SK-N-SH (cell line): ENCODE measurements around the gene IL22RA1. TPM values are rescaled to one million over a fixed set of nuclear protein-coding genes. Genes with fewer than 3 reads are reported as not detected.

Experiments used
- CTCF ChIA-PET: fragments of 300-600, 350-600 bp; formaldehyde crosslinking; extraction: SDS; loops from one replicate; lab custom pipeline; 2021; lab: Yijun Ruan, JAX
- POLR2A ChIA-PET: fragments of 350-600 bp; sonication (Branson Sonifier 250); formaldehyde crosslinking; extraction: SDS; loops from one replicate; lab custom pipeline; 2020; ENCODE audit warnings: antibody characterized with exemption, inconsistent platforms; lab: Yijun Ruan, JAX
- DNase-seq: peaks from one replicate; pipeline ENCODE4 v3.0.0; 2012
- H2AFZ ChIP-seq: fragments of 200-600 bp; sonication (generic); 2 replicates; pipeline ENCODE4 v1.8.1; 2016; ENCODE audit warnings: antibody characterized with exemption, mild to moderate bottlenecking, low read depth
- H3F3A ChIP-seq: fragments of 200-600 bp; sonication (generic); replicated peaks from 2 replicates; pipeline ENCODE3; 2016; ENCODE audit warnings: antibody characterized with exemption, mild to moderate bottlenecking; ENCODE audit not compliant: insufficient read depth
- H3K27ac ChIP-seq, 2 experiments: fragments of 200-500 bp in 1 of 2; fragments of 200-600 bp in 1 of 2; sonication (Bioruptor generic) in 1 of 2; sonication (generic), shearing (Covaris generic) in 1 of 2; 2 replicates each; pipeline versions ENCODE4 v1.5.1 to v1.6.1; 2014 to 2016; ENCODE audit warnings: low read depth in 2 of 2, inconsistent platforms in 1 of 2, low read length in 1 of 2, mild to moderate bottlenecking in 1 of 2, mixed read lengths in 1 of 2
- H3K27me3 ChIP-seq: fragments of 200-600 bp; sonication (generic), shearing (Covaris generic); 2 replicates; pipeline ENCODE4 v1.6.1; 2016; ENCODE audit warnings: mixed run types; ENCODE audit not compliant: insufficient read depth
- H3K36me3 ChIP-seq, 2 experiments: fragments of 200-500 bp in 1 of 2; fragments of 200-600 bp in 1 of 2; sonication (Bioruptor generic) in 1 of 2; sonication (generic) in 1 of 2; replicated peaks in 1 of 2; 2 replicates each; pipeline versions ENCODE3 to v1.5.1; 2014 to 2016; ENCODE audit warnings: low read length in 1 of 2, mild to moderate bottlenecking in 1 of 2; ENCODE audit not compliant: insufficient read depth in 2 of 2, control insufficient read depth in 1 of 2
- H3K4me1 ChIP-seq, 2 experiments: fragments of 200-500 bp in 1 of 2; fragments of 200-600 bp in 1 of 2; sonication (Bioruptor generic) in 1 of 2; sonication (generic), shearing (Covaris generic) in 1 of 2; 2 replicates each; pipeline versions ENCODE4 v1.5.1 to v1.6.1; 2014 to 2016; ENCODE audit warnings: low read depth in 1 of 2, low read length in 1 of 2, mixed run types in 1 of 2; ENCODE audit not compliant: insufficient read depth in 2 of 2, control insufficient read depth in 1 of 2
- H3K4me2 ChIP-seq: fragments of 200-600 bp; sonication (generic), shearing (Covaris generic); 2 replicates; pipeline ENCODE4 v1.6.1; 2017; ENCODE audit warnings: mixed run types
- H3K4me3 ChIP-seq, 2 experiments: fragments of 200-500 bp in 1 of 2; fragments of 200-600 bp in 1 of 2; sonication (Bioruptor generic) in 1 of 2; sonication (generic), shearing (Covaris generic) in 1 of 2; 2 replicates each; pipeline versions ENCODE4 v1.5.1 to v1.8.1; 2014 to 2016; ENCODE audit warnings: low read depth in 2 of 2, inconsistent platforms in 1 of 2, low read length in 1 of 2, mild to moderate bottlenecking in 1 of 2, mixed read lengths in 1 of 2, moderate library complexity in 1 of 2
- H3K79me2 ChIP-seq: fragments of 200-600 bp; sonication (generic); 2 replicates; pipeline ENCODE4 v1.8.1; 2017; ENCODE audit warnings: mild to moderate bottlenecking; ENCODE audit not compliant: insufficient read depth
- H3K9ac ChIP-seq: fragments of 200-600 bp; sonication (generic); 2 replicates; pipeline ENCODE4 v1.6.1; 2017; ENCODE audit warnings: mixed run types
- H3K9me2 ChIP-seq: fragments of 200-600 bp; sonication (generic); 2 replicates; pipeline ENCODE4 v1.6.1; 2017; ENCODE audit warnings: mixed run types
- H3K9me3 ChIP-seq: fragments of 200-600 bp; sonication (generic); 2 replicates; pipeline ENCODE4 v1.6.1; 2017; ENCODE audit warnings: mixed run types, mild to moderate bottlenecking, moderate library complexity
- H4K20me1 ChIP-seq: fragments of 200-600 bp; sonication (generic); 2 replicates; pipeline ENCODE4 v1.6.1; 2017; ENCODE audit warnings: mild to moderate bottlenecking, mixed run types; ENCODE audit not compliant: insufficient read depth
- CHD2 ChIP-seq: fragments of 150-350 bp; IDR thresholded peaks from 2 replicates; pipeline ENCODE4 v1.6.1; 2018; ENCODE audit warnings: low read length; ENCODE audit not compliant: partially characterized antibody
- ELF1 ChIP-seq: IDR thresholded peaks from 2 replicates; pipeline ENCODE4 v1.4.0; 2012
- EP300 ChIP-seq, 2 experiments: IDR thresholded peaks; 2 replicates each; pipeline versions ENCODE4 v1.4.0 to v1.6.1; 2012; ENCODE audit warnings: borderline replicate concordance in 1 of 2, low read depth in 1 of 2, low read length in 1 of 2
- EZH2phosphoT487 ChIP-seq: fragments of 200-600 bp; sonication (generic); IDR thresholded peaks from 2 replicates; pipeline ENCODE4 v1.6.1; 2017; ENCODE audit warnings: low read depth, mixed run types, mild to moderate bottlenecking, antibody characterized with exemption, moderate library complexity, borderline replicate concordance
- FOSL2 ChIP-seq: IDR thresholded peaks from 2 replicates; pipeline ENCODE4 v1.4.0; 2012; ENCODE audit warnings: low read depth, mild to moderate bottlenecking, moderate library complexity, borderline replicate concordance
- GABPA ChIP-seq: IDR thresholded peaks from 2 replicates; pipeline ENCODE4 v1.4.0; 2012; ENCODE audit warnings: low read depth, mild to moderate bottlenecking
- GATA2 ChIP-seq: sonication (generic); formaldehyde crosslinking; IDR thresholded peaks from 2 replicates; pipeline ENCODE4 v1.5.0; 2020; ENCODE audit warnings: mild to moderate bottlenecking, missing genetic modification reagents
- PBX3 ChIP-seq: IDR thresholded peaks from 2 replicates; pipeline ENCODE4; 2012
- POLR2AphosphoS5 ChIP-seq: IDR thresholded peaks from 2 replicates; pipeline ENCODE4 v1.6.1; 2012; ENCODE audit warnings: low read depth, low read length
- RAD21 ChIP-seq: IDR thresholded peaks from 2 replicates; pipeline ENCODE4 v1.6.1; 2012; ENCODE audit warnings: mild to moderate bottlenecking, low read length
- RXRA ChIP-seq: IDR thresholded peaks from 2 replicates; pipeline ENCODE4 v1.4.0; 2012; ENCODE audit warnings: low read depth, mild to moderate bottlenecking, borderline replicate concordance
- SIN3A ChIP-seq: IDR thresholded peaks from 2 replicates; pipeline ENCODE4 v1.6.1; 2012; ENCODE audit warnings: low read depth, mild to moderate bottlenecking, low read length, moderate library complexity, borderline replicate concordance
- SMC3 ChIP-seq: IDR thresholded peaks from 2 replicates; pipeline ENCODE4 v1.6.1; 2012; ENCODE audit warnings: low read depth, low read length, improper control_type of control experiment
- TAF1 ChIP-seq: IDR thresholded peaks from 2 replicates; pipeline ENCODE4 v1.6.1; 2012; ENCODE audit warnings: low read depth, mild to moderate bottlenecking, low read length, moderate library complexity, borderline replicate concordance
- TCF12 ChIP-seq: IDR thresholded peaks from 2 replicates; pipeline ENCODE4 v1.4.0; 2012
- TEAD4 ChIP-seq: IDR thresholded peaks from 2 replicates; pipeline ENCODE4 v1.4.0; 2012; ENCODE audit warnings: mild to moderate bottlenecking, borderline replicate concordance; ENCODE audit not compliant: insufficient read depth
- USF2 ChIP-seq: fragments of 150-350 bp; IDR thresholded peaks from 2 replicates; pipeline ENCODE4 v1.6.1; 2017; ENCODE audit warnings: antibody characterized with exemption, low read length, low read depth, borderline replicate concordance
- YY1 ChIP-seq: IDR thresholded peaks from 2 replicates; pipeline ENCODE4 v1.4.0; 2012; ENCODE audit warnings: low read depth, mild to moderate bottlenecking
- WGBS: methylation state at CpG from one replicate; pipeline ENCODE4 v1.1.6; 2017; ENCODE audit warnings: low lambda C conversion rate; 5-methylcytosine and 5-hydroxymethylcytosine counted together
- polyA plus RNA-seq, 3 experiments: library from polyadenylated mRNA; depleted of rRNA; stranded (reverse); fragments of >200 nt; gene quantifications; 2 replicates each; pipeline ENCODE4 v1.2.3, GENCODE V29; 2012
- TF ChIP-seq, protein P1 (sequence below): IDR thresholded peaks from 2 replicates; pipeline ENCODE4 v1.4.0; 2012; ENCODE audit warnings: low read depth
- TF ChIP-seq, protein P2 (sequence below): IDR thresholded peaks from 2 replicates; pipeline ENCODE4 v1.6.1; 2012; ENCODE audit warnings: mild to moderate bottlenecking, low read depth, low read length, moderate library complexity
- TF ChIP-seq, protein P3 (sequence below): fragments of 150-350 bp; IDR thresholded peaks from 2 replicates; pipeline ENCODE4 v1.6.1; 2016; ENCODE audit warnings: mild to moderate bottlenecking, low read depth, low read length

The IL22RA1 gene
- polyA plus RNA-seq, 1 of the 3 experiments (the other 2 are of a cell fraction) = 0.03 TPM

GRCh38 chr1:24071941-24072340, 71.0 kb downstream of the IL22RA1 start:
- no peaks in the 10 kb centered on the region for H3F3A ChIP-seq
- ChIA-PET POLR2A (no interaction called here), CTCF (interaction anchor here (0.7 to 5.3 kb wide), 25 partner anchors 9 to 516 kb away, joined by 3 to 44 read pairs (median 7); partner anchors contain the start of genes IFNLR1 and MYOM3)
- no peak for TF ChIP-seq SMC3
- TF ChIP-seq, protein P1, sequence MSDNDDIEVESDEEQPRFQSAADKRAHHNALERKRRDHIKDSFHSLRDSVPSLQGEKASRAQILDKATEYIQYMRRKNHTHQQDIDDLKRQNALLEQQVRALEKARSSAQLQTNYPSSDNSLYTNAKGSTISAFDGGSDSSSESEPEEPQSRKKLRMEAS = no peak
- TF ChIP-seq EP300 (IDR thresholded peaks at IDR 0.05; ENCODE audit: borderline replicate concordance in 1 of 2, low read depth in 1 of 2, low read length in 1 of 2) = no peak
- no peak for TF ChIP-seq PBX3
- TF ChIP-seq GATA2 = no peak
- TF ChIP-seq GABPA = no peak
- TF ChIP-seq SIN3A = no peak
- TF ChIP-seq TEAD4 = no peak
- H3K4me1 ChIP-seq = peaks cover 0 to 3% of the 10 kb centered on the region in 2 experiments; a peak in 1 of 4 replicates
- no peak for DNase-seq
- 73% methylated on average over 4 of the region's 7 CpGs for WGBS
- no peak overlapping the region for H3K27ac ChIP-seq
- no peak overlapping the region for H3K4me2 ChIP-seq
- no peaks in the 10 kb centered on the region for H4K20me1 ChIP-seq
- no peak overlapping the region for H2AFZ ChIP-seq
- no peaks in the 10 kb centered on the region for H3K9me3 ChIP-seq
- H3K27me3 ChIP-seq = no peaks in the 10 kb centered on the region
- no peaks in the 10 kb centered on the region for H3K9me2 ChIP-seq
- no peak overlapping the region for H3K4me3 ChIP-seq
- no peaks in the 10 kb centered on the region for H3K79me2 ChIP-seq
- H3K36me3 ChIP-seq = no peaks in the 10 kb centered on the region
- no peak overlapping the region for H3K9ac ChIP-seq

- Histone ChIP-seq H3K4me1 (peaks cover 0 to 3% of the 10 kb centered on the region in 2 experiments; a peak in 1 of 4 replicates), H3K9ac (no peak overlapping the region), H3K4me2 (no peak overlapping the region), H3K27me3 (no peaks in the 10 kb centered on the region), H4K20me1 (no peaks in the 10 kb centered on the region), H3K79me2 (no peaks in the 10 kb centered on the region), H3K9me2 (no peaks in the 10 kb centered on the region), H2AFZ (no peak overlapping the region), H3K4me3 (no peak overlapping the region; a peak in 1 of 4 replicates), H3K9me3 (no peaks in the 10 kb centered on the region), H3K36me3 (no peaks in the 10 kb centered on the region), H3F3A (no peaks in the 10 kb centered on the region), H3K27ac (no peak overlapping the region)
- WGBS = 60% methylated on average over 8 of the region's 15 CpGs
- ChIA-PET POLR2A (no interaction called here), CTCF (interaction anchor here (0.6 to 5.3 kb wide), 31 partner anchors 10 to 777 kb away, joined by 3 to 44 read pairs (median 5); partner anchors contain the start of genes IFNLR1, MYOM3 and NIPAL3)
- DNase-seq = peak; percentile 90
- TF ChIP-seq RXRA (no peak), EP300 (IDR thresholded peaks at IDR 0.05; ENCODE audit: borderline replicate concordance in 1 of 2, low read depth in 1 of 2, low read length in 1 of 2) (no peak), CHD2 (peak; percentile 82), FOSL2 (no peak), YY1 (no peak), RAD21 (peak; percentile 91), USF2 (no peak), POLR2AphosphoS5 (no peak), TCF12 (no peak), GABPA (no peak), ELF1 (no peak), EZH2phosphoT487 (no peak), TAF1 (no peak)
- TF ChIP-seq, protein P2, sequence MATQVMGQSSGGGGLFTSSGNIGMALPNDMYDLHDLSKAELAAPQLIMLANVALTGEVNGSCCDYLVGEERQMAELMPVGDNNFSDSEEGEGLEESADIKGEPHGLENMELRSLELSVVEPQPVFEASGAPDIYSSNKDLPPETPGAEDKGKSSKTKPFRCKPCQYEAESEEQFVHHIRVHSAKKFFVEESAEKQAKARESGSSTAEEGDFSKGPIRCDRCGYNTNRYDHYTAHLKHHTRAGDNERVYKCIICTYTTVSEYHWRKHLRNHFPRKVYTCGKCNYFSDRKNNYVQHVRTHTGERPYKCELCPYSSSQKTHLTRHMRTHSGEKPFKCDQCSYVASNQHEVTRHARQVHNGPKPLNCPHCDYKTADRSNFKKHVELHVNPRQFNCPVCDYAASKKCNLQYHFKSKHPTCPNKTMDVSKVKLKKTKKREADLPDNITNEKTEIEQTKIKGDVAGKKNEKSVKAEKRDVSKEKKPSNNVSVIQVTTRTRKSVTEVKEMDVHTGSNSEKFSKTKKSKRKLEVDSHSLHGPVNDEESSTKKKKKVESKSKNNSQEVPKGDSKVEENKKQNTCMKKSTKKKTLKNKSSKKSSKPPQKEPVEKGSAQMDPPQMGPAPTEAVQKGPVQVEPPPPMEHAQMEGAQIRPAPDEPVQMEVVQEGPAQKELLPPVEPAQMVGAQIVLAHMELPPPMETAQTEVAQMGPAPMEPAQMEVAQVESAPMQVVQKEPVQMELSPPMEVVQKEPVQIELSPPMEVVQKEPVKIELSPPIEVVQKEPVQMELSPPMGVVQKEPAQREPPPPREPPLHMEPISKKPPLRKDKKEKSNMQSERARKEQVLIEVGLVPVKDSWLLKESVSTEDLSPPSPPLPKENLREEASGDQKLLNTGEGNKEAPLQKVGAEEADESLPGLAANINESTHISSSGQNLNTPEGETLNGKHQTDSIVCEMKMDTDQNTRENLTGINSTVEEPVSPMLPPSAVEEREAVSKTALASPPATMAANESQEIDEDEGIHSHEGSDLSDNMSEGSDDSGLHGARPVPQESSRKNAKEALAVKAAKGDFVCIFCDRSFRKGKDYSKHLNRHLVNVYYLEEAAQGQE = 0 out of 2 replicates have a peak, but pooled peaks have one; percentile 29
- TF ChIP-seq, protein P3, sequence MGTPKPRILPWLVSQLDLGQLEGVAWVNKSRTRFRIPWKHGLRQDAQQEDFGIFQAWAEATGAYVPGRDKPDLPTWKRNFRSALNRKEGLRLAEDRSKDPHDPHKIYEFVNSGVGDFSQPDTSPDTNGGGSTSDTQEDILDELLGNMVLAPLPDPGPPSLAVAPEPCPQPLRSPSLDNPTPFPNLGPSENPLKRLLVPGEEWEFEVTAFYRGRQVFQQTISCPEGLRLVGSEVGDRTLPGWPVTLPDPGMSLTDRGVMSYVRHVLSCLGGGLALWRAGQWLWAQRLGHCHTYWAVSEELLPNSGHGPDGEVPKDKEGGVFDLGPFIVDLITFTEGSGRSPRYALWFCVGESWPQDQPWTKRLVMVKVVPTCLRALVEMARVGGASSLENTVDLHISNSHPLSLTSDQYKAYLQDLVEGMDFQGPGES = no peak
These were observed 72.0 kb downstream of the IL22RA1 start for GRCh38 chr1:24070821-24071393.
